ENCODE data around the gene CFAP65. TPM values are rescaled to one million over a fixed set of nuclear protein-coding genes. Genes with fewer than 3 reads are reported as not detected.

CFAP65 gene, protein sequence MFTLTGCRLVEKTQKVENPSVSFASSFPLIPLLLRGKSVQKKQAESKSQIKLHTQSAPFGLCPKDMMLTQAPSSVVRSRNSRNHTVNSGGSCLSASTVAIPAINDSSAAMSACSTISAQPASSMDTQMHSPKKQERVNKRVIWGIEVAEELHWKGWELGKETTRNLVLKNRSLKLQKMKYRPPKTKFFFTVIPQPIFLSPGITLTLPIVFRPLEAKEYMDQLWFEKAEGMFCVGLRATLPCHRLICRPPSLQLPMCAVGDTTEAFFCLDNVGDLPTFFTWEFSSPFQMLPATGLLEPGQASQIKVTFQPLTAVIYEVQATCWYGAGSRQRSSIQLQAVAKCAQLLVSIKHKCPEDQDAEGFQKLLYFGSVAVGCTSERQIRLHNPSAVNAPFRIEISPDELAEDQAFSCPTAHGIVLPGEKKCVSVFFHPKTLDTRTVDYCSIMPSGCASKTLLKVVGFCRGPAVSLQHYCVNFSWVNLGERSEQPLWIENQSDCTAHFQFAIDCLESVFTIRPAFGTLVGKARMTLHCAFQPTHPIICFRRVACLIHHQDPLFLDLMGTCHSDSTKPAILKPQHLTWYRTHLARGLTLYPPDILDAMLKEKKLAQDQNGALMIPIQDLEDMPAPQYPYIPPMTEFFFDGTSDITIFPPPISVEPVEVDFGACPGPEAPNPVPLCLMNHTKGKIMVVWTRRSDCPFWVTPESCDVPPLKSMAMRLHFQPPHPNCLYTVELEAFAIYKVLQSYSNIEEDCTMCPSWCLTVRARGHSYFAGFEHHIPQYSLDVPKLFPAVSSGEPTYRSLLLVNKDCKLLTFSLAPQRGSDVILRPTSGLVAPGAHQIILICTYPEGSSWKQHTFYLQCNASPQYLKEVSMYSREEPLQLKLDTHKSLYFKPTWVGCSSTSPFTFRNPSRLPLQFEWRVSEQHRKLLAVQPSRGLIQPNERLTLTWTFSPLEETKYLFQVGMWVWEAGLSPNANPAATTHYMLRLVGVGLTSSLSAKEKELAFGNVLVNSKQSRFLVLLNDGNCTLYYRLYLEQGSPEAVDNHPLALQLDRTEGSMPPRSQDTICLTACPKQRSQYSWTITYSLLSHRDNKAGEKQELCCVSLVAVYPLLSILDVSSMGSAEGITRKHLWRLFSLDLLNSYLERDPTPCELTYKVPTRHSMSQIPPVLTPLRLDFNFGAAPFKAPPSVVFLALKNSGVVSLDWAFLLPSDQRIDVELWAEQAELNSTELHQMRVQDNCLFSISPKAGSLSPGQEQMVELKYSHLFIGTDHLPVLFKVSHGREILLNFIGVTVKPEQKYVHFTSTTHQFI (N-terminal part only)
- not detected for total RNA-seq

DNA sequence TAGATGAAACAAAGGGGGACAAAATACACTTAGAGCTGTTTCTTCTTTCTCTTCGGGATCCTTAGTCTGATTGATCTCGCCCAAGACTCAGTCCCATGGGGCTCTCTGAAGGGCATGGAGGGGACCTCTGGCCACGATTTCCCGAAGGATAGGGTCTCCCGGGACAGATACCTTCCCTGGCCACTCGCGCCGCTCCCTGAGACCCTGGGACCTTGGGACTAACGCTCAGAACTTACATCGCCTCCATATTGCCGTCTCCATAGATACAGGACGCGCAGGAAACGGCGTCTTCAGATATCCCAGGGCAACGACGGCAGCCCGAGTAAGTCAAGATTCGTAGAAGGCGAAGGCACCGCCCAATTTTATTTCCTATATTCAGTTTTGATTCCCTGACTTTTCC, at the start of gene CFAP65:
Gene CFAP65, minus strand, starts transcription at position 265 of the 400 bp plus-strand sequence. CDS start 2,468 bp downstream, outside the sequence.
- TF ChIP-seq, protein P1, sequence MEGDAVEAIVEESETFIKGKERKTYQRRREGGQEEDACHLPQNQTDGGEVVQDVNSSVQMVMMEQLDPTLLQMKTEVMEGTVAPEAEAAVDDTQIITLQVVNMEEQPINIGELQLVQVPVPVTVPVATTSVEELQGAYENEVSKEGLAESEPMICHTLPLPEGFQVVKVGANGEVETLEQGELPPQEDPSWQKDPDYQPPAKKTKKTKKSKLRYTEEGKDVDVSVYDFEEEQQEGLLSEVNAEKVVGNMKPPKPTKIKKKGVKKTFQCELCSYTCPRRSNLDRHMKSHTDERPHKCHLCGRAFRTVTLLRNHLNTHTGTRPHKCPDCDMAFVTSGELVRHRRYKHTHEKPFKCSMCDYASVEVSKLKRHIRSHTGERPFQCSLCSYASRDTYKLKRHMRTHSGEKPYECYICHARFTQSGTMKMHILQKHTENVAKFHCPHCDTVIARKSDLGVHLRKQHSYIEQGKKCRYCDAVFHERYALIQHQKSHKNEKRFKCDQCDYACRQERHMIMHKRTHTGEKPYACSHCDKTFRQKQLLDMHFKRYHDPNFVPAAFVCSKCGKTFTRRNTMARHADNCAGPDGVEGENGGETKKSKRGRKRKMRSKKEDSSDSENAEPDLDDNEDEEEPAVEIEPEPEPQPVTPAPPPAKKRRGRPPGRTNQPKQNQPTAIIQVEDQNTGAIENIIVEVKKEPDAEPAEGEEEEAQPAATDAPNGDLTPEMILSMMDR (IDR thresholded peaks at IDR 0.05; ENCODE audit: low read depth), result no peak

DNA sequence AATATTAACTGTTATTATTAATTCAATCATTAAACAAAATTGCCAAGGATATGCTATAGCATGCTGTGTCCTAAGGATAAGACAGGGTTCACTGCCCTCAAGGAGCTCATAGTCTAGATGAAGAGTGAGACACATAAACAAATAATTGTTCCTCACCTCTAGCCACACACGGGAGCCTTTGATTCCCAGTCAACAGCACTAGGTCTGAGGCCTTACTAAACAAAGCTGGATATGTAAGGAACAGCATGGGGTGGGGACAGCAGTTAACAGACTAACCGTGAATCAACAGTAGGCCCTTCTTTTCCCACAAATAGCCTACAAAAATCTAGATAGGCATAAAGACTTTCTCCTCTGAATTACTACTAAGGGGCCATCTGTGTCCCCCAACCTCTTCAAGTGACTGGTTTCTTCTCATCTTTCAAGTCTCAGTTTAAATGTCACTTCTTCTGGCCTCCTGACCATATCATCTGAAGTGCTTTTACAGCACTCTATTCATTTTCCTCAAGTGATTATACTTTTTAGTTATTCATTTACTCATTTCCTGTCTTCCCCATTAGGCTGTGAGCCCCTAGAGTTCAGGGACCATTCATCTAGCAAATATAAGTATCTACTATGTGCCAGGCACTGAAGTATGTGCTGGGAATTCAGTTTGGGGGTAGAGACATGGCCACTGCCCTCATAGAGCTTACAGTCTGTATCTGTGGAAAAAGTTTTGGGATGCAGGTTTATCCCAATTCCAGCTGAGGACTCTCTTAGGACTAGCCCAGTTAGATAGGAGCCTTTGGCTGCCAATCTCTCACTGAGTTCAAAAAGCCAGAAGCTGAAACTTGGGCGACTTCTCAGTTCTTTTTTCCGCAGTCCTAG, 49.4 kb upstream of the CFAP65 start:
- TF ChIP-seq, protein P1 (IDR thresholded peaks at IDR 0.05; ENCODE audit: low read depth), result no peak

DNA sequence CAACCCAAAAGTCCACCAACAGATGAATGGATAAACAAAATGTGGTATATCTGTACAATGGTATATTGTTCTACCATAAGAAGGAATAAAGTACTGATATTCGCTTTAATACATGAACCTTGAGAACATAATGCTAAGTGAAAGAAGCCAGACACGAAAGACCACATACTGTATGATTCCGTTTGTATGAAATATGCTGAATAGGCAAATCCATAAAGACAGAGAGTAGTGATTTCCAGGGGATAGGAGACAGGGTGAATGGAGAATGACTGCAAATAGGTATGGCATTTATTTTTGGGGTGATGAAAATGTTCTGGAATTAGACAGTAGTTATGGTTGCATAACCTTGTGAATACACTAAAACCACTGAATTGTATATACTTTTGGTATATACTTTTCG, 48.0 kb upstream of the CFAP65 start:
- TF ChIP-seq, protein P1 (IDR thresholded peaks at IDR 0.05; ENCODE audit: low read depth), result no peak

DNA sequence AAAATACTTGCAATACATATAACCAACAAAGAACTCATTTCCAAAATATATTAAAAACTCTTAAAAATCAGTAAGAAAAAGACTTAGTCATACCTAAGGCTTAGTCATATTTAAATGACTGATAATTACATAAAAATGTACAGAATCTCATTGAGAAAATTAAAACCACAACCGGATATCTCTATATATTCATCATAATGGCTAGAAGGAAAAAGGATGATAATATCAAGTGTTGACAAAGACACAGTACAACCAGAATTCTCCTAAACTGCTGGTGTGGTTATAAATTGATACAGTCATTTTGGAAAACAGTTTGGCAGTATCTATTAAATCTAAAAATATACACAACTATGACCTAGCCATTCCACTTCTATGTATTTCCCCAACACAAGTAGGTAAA, 46.5 kb upstream of the CFAP65 start:
- TF ChIP-seq, protein P1 (IDR thresholded peaks at IDR 0.05; ENCODE audit: low read depth), result no peak

DNA sequence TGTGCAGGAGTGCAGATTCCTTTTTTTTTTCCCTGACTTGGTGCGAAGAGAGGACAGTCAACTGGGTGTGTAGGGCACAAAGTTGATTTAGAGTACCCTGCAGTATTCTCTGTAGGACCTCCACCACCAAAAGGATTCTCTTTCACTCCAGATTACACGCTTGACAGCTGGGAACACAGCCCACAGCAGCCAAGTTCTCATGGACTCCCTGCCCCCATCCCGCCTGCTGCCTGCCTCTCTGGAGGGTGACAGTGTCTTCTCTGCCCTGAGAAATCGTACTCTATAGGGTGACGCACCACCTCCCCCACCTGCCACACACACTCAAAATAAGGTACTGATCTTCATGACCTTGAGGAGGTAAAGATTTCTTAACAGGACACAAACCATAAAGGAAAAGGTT, 46.0 kb upstream of the CFAP65 start:
- TF ChIP-seq, protein P1 (IDR thresholded peaks at IDR 0.05; ENCODE audit: low read depth), result no peak

DNA sequence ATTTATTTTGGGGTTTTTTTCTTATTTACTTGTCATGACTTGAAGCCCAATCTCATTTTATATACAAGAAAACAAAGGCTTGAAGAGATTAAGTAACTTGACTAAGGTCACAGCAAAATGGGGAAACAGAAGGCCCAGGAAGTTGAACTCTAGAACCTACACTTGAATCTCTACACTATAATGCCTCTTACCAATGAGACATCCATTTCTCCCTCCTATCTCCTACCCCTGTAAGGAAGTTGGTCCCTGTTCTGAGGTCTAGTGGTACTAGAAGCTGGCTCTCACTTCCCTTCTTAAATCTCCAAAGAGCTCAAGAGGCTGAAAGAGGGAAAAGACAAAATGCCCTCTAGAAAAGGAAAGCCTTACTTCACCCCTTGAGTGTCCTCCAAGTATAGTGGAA, 44.9 kb upstream of the CFAP65 start:
- TF ChIP-seq, protein P1 (IDR thresholded peaks at IDR 0.05; ENCODE audit: low read depth), result no peak
